ENCODE data around the gene PSMB8. TPM values are rescaled to one million over a fixed set of nuclear protein-coding genes. Genes with fewer than 3 reads are reported as not detected.

PSMB8 gene
- total RNA-seq, 1 donor from 2014 or later: 5.3 TPM

DNA sequence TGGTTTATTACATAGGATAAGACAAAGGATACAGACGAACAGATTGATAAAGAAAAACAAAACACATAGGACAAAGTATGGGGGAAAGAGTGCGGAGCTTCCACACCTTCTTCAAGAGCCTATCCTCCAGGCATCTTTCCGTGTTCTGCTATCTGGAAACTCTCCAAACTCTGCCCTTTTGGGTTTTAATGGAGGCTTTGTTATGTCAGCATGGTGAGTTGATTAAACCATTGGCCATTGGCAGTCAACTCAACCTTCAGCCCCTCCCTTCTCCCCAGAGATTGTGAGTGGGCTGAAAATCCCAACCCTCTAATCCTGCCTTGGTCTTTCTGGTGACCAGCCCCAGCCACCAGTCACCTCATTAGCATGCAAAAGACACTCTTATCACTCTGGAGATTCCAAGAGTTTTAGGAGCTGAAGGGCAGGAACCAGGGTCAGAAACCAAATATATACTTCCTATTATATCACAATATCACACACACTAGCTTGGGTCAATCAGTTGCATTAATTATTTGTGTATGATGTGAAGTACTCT lies 50.9 kb downstream of the PSMB8 start:
- DNase-seq: no peak

Other genes with a start within 250 kb of the PSMB8 start
- gene HLA-DQA1, start 206.6 kb downstream of the PSMB8 start, total RNA-seq: 0.16 TPM
- 0.16 TPM for gene HLA-DQB1, start 177.4 kb downstream of the PSMB8 start, total RNA-seq
- gene HLA-DQA2, start 102.7 kb downstream of the PSMB8 start, total RNA-seq: 0.16 TPM
- not detected for gene HLA-DQB2, start 80.5 kb downstream of the PSMB8 start, total RNA-seq
- gene HLA-DOB, start 27.0 kb downstream of the PSMB8 start, total RNA-seq: not detected
- 3.9 TPM for gene TAP2, start 5.3 kb downstream of the PSMB8 start, total RNA-seq
- 7.5 TPM for gene TAP1, start 9.7 kb upstream of the PSMB8 start, total RNA-seq
- 5.8 TPM for gene PSMB9, start 10.1 kb upstream of the PSMB8 start, total RNA-seq
- 2.0 TPM for gene HLA-DMB, start 97.0 kb upstream of the PSMB8 start, total RNA-seq
- 0.94 TPM for gene HLA-DMA, start 109.0 kb upstream of the PSMB8 start, total RNA-seq
- gene BRD2, start 124.5 kb upstream of the PSMB8 start, total RNA-seq: 66.6 TPM
- 0.16 TPM for gene HLA-DOA, start 165.5 kb upstream of the PSMB8 start, total RNA-seq
- gene HLA-DPA1, start 229.6 kb upstream of the PSMB8 start, total RNA-seq: 1.4 TPM
- gene HLA-DPB1, start 231.9 kb upstream of the PSMB8 start, total RNA-seq: 1.4 TPM

Measured in occipital lobe (tissue), 2 donors.